Sigmoid colon (tissue), 4 donors: ENCODE data around the gene SHBG.

Experiments used
- EP300 ChIP-seq, 4 donors: sonication (generic); formaldehyde crosslinking; IDR thresholded peaks; one replicate each; pipeline ENCODE4 v1.6.1; 2017; ENCODE audit warnings: antibody characterized with exemption in 4 of 4
- POLR2A ChIP-seq, 2 donors: fragments of 450-650 bp; IDR thresholded peaks; one replicate each; pipeline ENCODE4 v1.6.1; 2016; ENCODE audit warnings: antibody characterized with exemption in 2 of 2, mild to moderate bottlenecking in 2 of 2, moderate library complexity in 2 of 2
- POLR2AphosphoS5 ChIP-seq, 4 donors: sonication (generic); formaldehyde crosslinking; IDR thresholded peaks; one replicate each; pipeline ENCODE4 v1.6.1; 2017; ENCODE audit warnings: antibody characterized with exemption in 4 of 4
- TF ChIP-seq, protein P1 (sequence below), 4 experiments: fragments of 450-650 bp in 3 of 4; fragments of 200-600 bp in 1 of 4; IDR thresholded peaks; one replicate each; pipeline ENCODE4 v1.5.1; 2016 to 2019; ENCODE audit warnings: antibody characterized with exemption in 4 of 4, mild to moderate bottlenecking in 3 of 4, moderate library complexity in 2 of 4

DNA sequence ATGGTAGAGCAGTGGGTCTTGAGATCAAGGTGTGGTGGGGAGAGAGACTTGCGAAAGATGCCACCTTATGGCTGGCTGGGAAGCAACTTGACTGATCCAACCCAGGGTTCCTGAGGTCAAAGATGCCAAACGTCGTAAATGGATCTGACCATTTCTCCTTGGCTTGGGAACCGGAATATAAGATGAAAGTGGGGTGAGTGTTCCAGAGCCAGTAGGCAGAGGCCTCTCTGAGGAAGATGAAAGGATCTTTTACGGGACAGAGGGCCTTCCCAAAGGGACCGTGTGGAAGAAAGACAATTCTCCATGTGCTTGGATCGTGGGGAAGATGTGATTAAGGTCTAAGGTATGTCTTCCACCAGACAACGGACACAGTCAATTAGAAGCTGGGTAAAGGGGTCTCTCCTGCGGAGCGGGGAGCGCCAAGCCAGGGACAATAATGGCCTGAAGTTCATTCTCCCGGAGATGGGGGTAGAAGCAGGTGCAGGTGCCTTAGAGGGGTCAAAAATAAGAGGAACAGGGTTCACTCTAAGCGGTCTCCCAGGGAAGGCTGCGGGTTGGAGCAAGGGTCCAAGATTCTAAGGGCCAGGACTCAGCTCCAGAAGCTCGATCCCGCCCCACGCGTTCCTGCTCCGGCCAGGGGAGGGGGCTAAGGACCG is 16.0 kb upstream of the SHBG start:
- TF ChIP-seq, protein P1, sequence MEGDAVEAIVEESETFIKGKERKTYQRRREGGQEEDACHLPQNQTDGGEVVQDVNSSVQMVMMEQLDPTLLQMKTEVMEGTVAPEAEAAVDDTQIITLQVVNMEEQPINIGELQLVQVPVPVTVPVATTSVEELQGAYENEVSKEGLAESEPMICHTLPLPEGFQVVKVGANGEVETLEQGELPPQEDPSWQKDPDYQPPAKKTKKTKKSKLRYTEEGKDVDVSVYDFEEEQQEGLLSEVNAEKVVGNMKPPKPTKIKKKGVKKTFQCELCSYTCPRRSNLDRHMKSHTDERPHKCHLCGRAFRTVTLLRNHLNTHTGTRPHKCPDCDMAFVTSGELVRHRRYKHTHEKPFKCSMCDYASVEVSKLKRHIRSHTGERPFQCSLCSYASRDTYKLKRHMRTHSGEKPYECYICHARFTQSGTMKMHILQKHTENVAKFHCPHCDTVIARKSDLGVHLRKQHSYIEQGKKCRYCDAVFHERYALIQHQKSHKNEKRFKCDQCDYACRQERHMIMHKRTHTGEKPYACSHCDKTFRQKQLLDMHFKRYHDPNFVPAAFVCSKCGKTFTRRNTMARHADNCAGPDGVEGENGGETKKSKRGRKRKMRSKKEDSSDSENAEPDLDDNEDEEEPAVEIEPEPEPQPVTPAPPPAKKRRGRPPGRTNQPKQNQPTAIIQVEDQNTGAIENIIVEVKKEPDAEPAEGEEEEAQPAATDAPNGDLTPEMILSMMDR (IDR thresholded peaks at IDR 0.05), result no peak
- no peak for TF ChIP-seq POLR2A (IDR thresholded peaks at IDR 0.05)
- no peak for TF ChIP-seq POLR2AphosphoS5 (IDR thresholded peaks at IDR 0.05)
- no peak for TF ChIP-seq EP300 (IDR thresholded peaks at IDR 0.05)
